Measurements from ENCODE around the gene SNRK. TPM values are rescaled to one million over a fixed set of nuclear protein-coding genes. Genes with fewer than 3 reads are reported as not detected.
"Not testable (repeated sequence)": the region's sequence is repeated elsewhere in the genome, so short reads cannot be mapped to it uniquely, and the experiment has no call there.

Gene SNRK
- total RNA-seq, 1 donor from 2014 or later = 13.3 TPM

- Histone ChIP-seq H3K9ac (ENCODE audit: low read length) (no peak overlapping the region), H3K27me3 (ENCODE audit: insufficient read depth, low read length) (no peaks in the 10 kb centered on the region), H2AFZ (ENCODE audit: low read depth, low read length) (no peak overlapping the region), H3K27ac (ENCODE audit: low read depth, low read length) (no peak overlapping the region), H3K4me3 (ENCODE audit: insufficient read depth, low read depth, low read length) (no peak overlapping the region), H3K79me2 (ENCODE audit: insufficient read depth, low read length) (no peaks in the 10 kb centered on the region), H4K20me1 (ENCODE audit: insufficient read depth, low read length) (no peaks in the 10 kb centered on the region), H3K9me3 (ENCODE audit: insufficient read depth, low read depth, low read length) (peaks cover 12% of the 10 kb centered on the region), H3K4me2 (ENCODE audit: low read length) (no peak overlapping the region), H3K36me3 (ENCODE audit: insufficient read depth, low read length) (peaks cover 2% of the 10 kb centered on the region), H3K4me1 (ENCODE audit: insufficient read depth, low read length) (no peaks in the 10 kb centered on the region)
- Mint-ChIP-seq H3K36me3 (ENCODE audit: low read depth, unreplicated experiment) (peaks cover 19% of the 10 kb centered on the region), H3K27ac (ENCODE audit: unreplicated experiment) (no peak overlapping the region), H3K9me3 (ENCODE audit: unreplicated experiment) (peaks cover 28% of the 10 kb centered on the region), H3K4me1 (ENCODE audit: low read depth, unreplicated experiment) (peaks cover 10% of the 10 kb centered on the region), H3K4me3 (ENCODE audit: unreplicated experiment) (no peak overlapping the region), H3K27me3 (ENCODE audit: low read depth, unreplicated experiment) (peaks cover 1% of the 10 kb centered on the region)
- no peak for TF ChIP-seq CTCF (IDR thresholded peaks at IDR 0.05; ENCODE audit: insufficient read depth, low read depth, low read length)
- TF ChIP-seq EZH2 (IDR thresholded peaks at IDR 0.05; ENCODE audit: insufficient read depth, low read length) = no peak
- FAIRE-seq (no peak), DNase-seq (ENCODE audit: low read depth) (no peak)
Measured at GRCh38 chr3:43353393-43353792, 67.1 kb downstream of the SNRK start.

- FAIRE-seq = no peak
- Histone ChIP-seq H3K4me3 (ENCODE audit: insufficient read depth, low read depth, low read length) (no peak overlapping the region), H2AFZ (ENCODE audit: low read depth, low read length) (no peak overlapping the region), H4K20me1 (ENCODE audit: insufficient read depth, low read length) (no peaks in the 10 kb centered on the region), H3K27me3 (ENCODE audit: insufficient read depth, low read length) (no peaks in the 10 kb centered on the region), H3K4me2 (ENCODE audit: low read length) (no peak overlapping the region), H3K9ac (ENCODE audit: low read length) (no peak overlapping the region), H3K27ac (ENCODE audit: low read depth, low read length) (no peak overlapping the region), H3K4me1 (ENCODE audit: insufficient read depth, low read length) (no peaks in the 10 kb centered on the region), H3K9me3 (ENCODE audit: insufficient read depth, low read depth, low read length) (peaks cover 12% of the 10 kb centered on the region), H3K36me3 (ENCODE audit: insufficient read depth, low read length) (no peaks in the 10 kb centered on the region), H3K79me2 (ENCODE audit: insufficient read depth, low read length) (no peaks in the 10 kb centered on the region)
- Mint-ChIP-seq H3K27me3 (ENCODE audit: low read depth, unreplicated experiment) (peaks cover 1% of the 10 kb centered on the region), H3K4me1 (ENCODE audit: low read depth, unreplicated experiment) (peaks cover 6% of the 10 kb centered on the region), H3K36me3 (ENCODE audit: low read depth, unreplicated experiment) (peaks cover 19% of the 10 kb centered on the region), H3K9me3 (ENCODE audit: unreplicated experiment) (peaks cover 29% of the 10 kb centered on the region), H3K4me3 (ENCODE audit: unreplicated experiment) (no peak overlapping the region), H3K27ac (ENCODE audit: unreplicated experiment) (no peak overlapping the region)
- TF ChIP-seq CTCF (IDR thresholded peaks at IDR 0.05; ENCODE audit: insufficient read depth, low read depth, low read length) (no peak), EZH2 (IDR thresholded peaks at IDR 0.05; ENCODE audit: insufficient read depth, low read length) (no peak)
- DNase-seq (ENCODE audit: low read depth) = no peak
Measured at GRCh38 chr3:43353923-43354670, 67.8 kb downstream of the SNRK start.

GRCh38 chr3:43356033-43356432, 69.7 kb downstream of the SNRK start:
- not testable (repeated sequence) for H3K27me3 ChIP-seq (ENCODE audit: insufficient read depth, low read length); H3K9ac ChIP-seq (ENCODE audit: low read length); H3K4me1 ChIP-seq (ENCODE audit: insufficient read depth, low read length); H3K4me3 ChIP-seq (ENCODE audit: insufficient read depth, low read depth, low read length); H3K27ac Mint-ChIP-seq (ENCODE audit: unreplicated experiment); H3K4me3 Mint-ChIP-seq (ENCODE audit: unreplicated experiment); H3K36me3 ChIP-seq (ENCODE audit: insufficient read depth, low read length); H3K4me2 ChIP-seq (ENCODE audit: low read length); FAIRE-seq; H3K27me3 Mint-ChIP-seq (ENCODE audit: low read depth, unreplicated experiment); DNase-seq (ENCODE audit: low read depth); H3K4me1 Mint-ChIP-seq (ENCODE audit: low read depth, unreplicated experiment); H3K79me2 ChIP-seq (ENCODE audit: insufficient read depth, low read length); H3K27ac ChIP-seq (ENCODE audit: low read depth, low read length); H2AFZ ChIP-seq (ENCODE audit: low read depth, low read length); H4K20me1 ChIP-seq (ENCODE audit: insufficient read depth, low read length)
- peaks cover 29% of the 10 kb centered on the region for H3K9me3 Mint-ChIP-seq (ENCODE audit: unreplicated experiment)
- peaks cover 12% of the 10 kb centered on the region for H3K9me3 ChIP-seq (ENCODE audit: insufficient read depth, low read depth, low read length)
- H3K36me3 Mint-ChIP-seq (ENCODE audit: low read depth, unreplicated experiment) = peaks cover 17% of the 10 kb centered on the region
